ENCODE measurements around the gene KDELR1. TPM values are rescaled to one million over a fixed set of nuclear protein-coding genes. Genes with fewer than 3 reads are reported as not detected.
A peak's percentile ranks its signal among the peaks of the same experiment; 100 is the strongest.

The KDELR1 gene
- total and polyA plus RNA-seq, 2 of the 13 experiments (the other 11 are each of a cell fraction or from before 2014, with no cell fraction given): 134 to 185 TPM

DNA sequence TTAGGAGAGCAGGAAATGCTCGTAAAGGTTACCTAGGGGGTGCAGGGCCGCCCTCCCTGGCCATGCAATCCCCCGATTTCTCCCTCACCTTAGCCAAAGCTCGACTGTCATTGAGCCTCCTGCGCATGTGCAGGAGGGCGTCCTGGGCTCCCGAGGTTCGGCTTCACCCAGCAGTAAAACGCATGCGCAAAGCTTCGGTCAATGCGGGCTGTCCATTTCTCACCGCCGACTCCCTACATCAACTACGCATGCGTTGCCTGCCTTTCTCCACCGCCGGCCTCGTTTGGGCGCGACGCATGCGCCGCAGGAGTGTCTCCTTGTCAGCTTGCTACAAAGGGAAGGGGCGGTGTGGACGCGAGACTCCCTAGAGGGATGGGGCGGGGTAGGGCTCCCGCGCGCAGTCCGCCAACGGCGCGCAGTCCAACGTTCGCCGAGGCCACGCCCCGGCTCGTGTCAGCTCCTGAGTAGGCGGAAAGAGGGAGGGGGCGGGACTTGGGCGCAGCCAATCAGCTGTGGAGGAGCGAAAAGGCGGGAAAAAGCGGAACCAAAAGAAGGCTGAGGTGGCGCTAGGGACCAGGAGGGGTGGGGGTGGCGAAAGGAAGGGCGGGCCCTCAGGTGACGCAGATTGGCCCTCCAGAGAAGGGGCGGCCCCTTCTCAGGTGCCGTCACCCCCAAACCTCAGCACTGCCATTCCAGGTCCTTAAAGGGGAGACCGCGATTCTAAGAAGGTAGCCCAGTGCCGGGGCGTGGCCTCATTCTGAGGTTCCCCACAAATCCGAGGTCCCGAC is 27.3 kb downstream of the KDELR1 start, which contains the start of the genes SYNGR4 and TMEM143 (continued):
- TF ChIP-seq, protein P1, sequence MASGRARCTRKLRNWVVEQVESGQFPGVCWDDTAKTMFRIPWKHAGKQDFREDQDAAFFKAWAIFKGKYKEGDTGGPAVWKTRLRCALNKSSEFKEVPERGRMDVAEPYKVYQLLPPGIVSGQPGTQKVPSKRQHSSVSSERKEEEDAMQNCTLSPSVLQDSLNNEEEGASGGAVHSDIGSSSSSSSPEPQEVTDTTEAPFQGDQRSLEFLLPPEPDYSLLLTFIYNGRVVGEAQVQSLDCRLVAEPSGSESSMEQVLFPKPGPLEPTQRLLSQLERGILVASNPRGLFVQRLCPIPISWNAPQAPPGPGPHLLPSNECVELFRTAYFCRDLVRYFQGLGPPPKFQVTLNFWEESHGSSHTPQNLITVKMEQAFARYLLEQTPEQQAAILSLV (CRISPR knock-in tag; IDR thresholded peaks at IDR 0.05; ENCODE audit: borderline replicate concordance): no peak
- no peak for TF ChIP-seq HNRNPK (IDR thresholded peaks at IDR 0.05; ENCODE audit: low read depth, low read length, poor library complexity, severe bottlenecking)
- 0 out of 2 replicates have a peak, but pooled peaks have one; percentile 22 for TF ChIP-seq ZSCAN20 (CRISPR knock-in tag; IDR thresholded peaks at IDR 0.05; ENCODE audit: borderline replicate concordance)
- TF ChIP-seq, protein P2, sequence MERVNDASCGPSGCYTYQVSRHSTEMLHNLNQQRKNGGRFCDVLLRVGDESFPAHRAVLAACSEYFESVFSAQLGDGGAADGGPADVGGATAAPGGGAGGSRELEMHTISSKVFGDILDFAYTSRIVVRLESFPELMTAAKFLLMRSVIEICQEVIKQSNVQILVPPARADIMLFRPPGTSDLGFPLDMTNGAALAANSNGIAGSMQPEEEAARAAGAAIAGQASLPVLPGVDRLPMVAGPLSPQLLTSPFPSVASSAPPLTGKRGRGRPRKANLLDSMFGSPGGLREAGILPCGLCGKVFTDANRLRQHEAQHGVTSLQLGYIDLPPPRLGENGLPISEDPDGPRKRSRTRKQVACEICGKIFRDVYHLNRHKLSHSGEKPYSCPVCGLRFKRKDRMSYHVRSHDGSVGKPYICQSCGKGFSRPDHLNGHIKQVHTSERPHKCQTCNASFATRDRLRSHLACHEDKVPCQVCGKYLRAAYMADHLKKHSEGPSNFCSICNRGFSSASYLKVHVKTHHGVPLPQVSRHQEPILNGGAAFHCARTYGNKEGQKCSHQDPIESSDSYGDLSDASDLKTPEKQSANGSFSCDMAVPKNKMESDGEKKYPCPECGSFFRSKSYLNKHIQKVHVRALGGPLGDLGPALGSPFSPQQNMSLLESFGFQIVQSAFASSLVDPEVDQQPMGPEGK (CRISPR knock-in tag; IDR thresholded peaks at IDR 0.05): no peak
- TF ChIP-seq ZNF251 (CRISPR knock-in tag; IDR thresholded peaks at IDR 0.05): no peak
- TF ChIP-seq, protein P3, sequence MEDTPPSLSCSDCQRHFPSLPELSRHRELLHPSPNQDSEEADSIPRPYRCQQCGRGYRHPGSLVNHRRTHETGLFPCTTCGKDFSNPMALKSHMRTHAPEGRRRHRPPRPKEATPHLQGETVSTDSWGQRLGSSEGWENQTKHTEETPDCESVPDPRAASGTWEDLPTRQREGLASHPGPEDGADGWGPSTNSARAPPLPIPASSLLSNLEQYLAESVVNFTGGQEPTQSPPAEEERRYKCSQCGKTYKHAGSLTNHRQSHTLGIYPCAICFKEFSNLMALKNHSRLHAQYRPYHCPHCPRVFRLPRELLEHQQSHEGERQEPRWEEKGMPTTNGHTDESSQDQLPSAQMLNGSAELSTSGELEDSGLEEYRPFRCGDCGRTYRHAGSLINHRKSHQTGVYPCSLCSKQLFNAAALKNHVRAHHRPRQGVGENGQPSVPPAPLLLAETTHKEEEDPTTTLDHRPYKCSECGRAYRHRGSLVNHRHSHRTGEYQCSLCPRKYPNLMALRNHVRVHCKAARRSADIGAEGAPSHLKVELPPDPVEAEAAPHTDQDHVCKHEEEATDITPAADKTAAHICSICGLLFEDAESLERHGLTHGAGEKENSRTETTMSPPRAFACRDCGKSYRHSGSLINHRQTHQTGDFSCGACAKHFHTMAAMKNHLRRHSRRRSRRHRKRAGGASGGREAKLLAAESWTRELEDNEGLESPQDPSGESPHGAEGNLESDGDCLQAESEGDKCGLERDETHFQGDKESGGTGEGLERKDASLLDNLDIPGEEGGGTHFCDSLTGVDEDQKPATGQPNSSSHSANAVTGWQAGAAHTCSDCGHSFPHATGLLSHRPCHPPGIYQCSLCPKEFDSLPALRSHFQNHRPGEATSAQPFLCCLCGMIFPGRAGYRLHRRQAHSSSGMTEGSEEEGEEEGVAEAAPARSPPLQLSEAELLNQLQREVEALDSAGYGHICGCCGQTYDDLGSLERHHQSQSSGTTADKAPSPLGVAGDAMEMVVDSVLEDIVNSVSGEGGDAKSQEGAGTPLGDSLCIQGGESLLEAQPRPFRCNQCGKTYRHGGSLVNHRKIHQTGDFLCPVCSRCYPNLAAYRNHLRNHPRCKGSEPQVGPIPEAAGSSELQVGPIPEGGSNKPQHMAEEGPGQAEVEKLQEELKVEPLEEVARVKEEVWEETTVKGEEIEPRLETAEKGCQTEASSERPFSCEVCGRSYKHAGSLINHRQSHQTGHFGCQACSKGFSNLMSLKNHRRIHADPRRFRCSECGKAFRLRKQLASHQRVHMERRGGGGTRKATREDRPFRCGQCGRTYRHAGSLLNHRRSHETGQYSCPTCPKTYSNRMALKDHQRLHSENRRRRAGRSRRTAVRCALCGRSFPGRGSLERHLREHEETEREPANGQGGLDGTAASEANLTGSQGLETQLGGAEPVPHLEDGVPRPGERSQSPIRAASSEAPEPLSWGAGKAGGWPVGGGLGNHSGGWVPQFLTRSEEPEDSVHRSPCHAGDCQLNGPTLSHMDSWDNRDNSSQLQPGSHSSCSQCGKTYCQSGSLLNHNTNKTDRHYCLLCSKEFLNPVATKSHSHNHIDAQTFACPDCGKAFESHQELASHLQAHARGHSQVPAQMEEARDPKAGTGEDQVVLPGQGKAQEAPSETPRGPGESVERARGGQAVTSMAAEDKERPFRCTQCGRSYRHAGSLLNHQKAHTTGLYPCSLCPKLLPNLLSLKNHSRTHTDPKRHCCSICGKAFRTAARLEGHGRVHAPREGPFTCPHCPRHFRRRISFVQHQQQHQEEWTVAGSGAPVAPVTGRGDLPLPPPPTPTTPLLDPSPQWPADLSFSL (CRISPR knock-in tag; IDR thresholded peaks at IDR 0.05): no peak
- 0 out of 2 replicates have a peak, but pooled peaks have one; percentile 55 for TF ChIP-seq SRY (CRISPR knock-in tag; IDR thresholded peaks at IDR 0.05)
- peak; percentile 47; the same call in 1 of the 2 replicates for TF ChIP-seq ZNF547 (CRISPR knock-in tag; IDR thresholded peaks at IDR 0.05)
- TF ChIP-seq ZNF883 (CRISPR knock-in tag; IDR thresholded peaks at IDR 0.05; ENCODE audit: not compliant biosample characterization): no peak
- no peak; the same call in 1 of the 2 replicates for TF ChIP-seq PHF21A (CRISPR knock-in tag; IDR thresholded peaks at IDR 0.05)
- TF ChIP-seq, protein P4, sequence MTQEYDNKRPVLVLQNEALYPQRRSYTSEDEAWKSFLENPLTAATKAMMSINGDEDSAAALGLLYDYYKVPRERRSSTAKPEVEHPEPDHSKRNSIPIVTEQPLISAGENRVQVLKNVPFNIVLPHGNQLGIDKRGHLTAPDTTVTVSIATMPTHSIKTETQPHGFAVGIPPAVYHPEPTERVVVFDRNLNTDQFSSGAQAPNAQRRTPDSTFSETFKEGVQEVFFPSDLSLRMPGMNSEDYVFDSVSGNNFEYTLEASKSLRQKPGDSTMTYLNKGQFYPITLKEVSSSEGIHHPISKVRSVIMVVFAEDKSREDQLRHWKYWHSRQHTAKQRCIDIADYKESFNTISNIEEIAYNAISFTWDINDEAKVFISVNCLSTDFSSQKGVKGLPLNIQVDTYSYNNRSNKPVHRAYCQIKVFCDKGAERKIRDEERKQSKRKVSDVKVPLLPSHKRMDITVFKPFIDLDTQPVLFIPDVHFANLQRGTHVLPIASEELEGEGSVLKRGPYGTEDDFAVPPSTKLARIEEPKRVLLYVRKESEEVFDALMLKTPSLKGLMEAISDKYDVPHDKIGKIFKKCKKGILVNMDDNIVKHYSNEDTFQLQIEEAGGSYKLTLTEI (CRISPR knock-in tag; conservative IDR thresholded peaks at IDR 0.05): no peak
- TF ChIP-seq ZIK1 (CRISPR knock-in tag; IDR thresholded peaks at IDR 0.05; ENCODE audit: borderline replicate concordance, low read depth): no peak
- TF ChIP-seq ATF7 (IDR thresholded peaks at IDR 0.05): no peak
- TF ChIP-seq ATF7 (CRISPR knock-in tag; IDR thresholded peaks at IDR 0.05): no peak
- TF ChIP-seq, protein P5, sequence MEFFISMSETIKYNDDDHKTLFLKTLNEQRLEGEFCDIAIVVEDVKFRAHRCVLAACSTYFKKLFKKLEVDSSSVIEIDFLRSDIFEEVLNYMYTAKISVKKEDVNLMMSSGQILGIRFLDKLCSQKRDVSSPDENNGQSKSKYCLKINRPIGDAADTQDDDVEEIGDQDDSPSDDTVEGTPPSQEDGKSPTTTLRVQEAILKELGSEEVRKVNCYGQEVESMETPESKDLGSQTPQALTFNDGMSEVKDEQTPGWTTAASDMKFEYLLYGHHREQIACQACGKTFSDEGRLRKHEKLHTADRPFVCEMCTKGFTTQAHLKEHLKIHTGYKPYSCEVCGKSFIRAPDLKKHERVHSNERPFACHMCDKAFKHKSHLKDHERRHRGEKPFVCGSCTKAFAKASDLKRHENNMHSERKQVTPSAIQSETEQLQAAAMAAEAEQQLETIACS (CRISPR knock-in tag; IDR thresholded peaks at IDR 0.05): 0 out of 2 replicates have a peak, but pooled peaks have one; percentile 9

All from HepG2 (cell line).